Stimulated activated CD4-positive, alpha-beta T cell treated with anti-CD3 and anti-CD28 coated beads, Interleukin-2, amount 100 ng/mL, for 24 hours (primary cell): ENCODE measurements around the gene DHRS11.
A peak's percentile ranks its signal among the peaks of the same experiment; 100 is the strongest.
"Not testable (repeated sequence)": the region's sequence is repeated elsewhere in the genome, so short reads cannot be mapped to it uniquely, and the experiment has no call there.

Experiments used
- DNase-seq, 2 donors: peaks; one replicate each; pipeline ENCODE4 v3.0.0-alpha.2; 2020

Gene DHRS11

GRCh38 chr17:36594626-36595401, 3.1 kb downstream of the DHRS11 start:
- DNase-seq = no peak

GRCh38 chr17:36597226-36597625, 5.5 kb downstream of the DHRS11 start:
- no peak for DNase-seq

GRCh38 chr17:36597866-36598777, 6.4 kb downstream of the DHRS11 start:
- DNase-seq = no peak

- no peak for DNase-seq
Measured at GRCh38 chr17:36598951-36599401, 7.3 kb downstream of the DHRS11 start.

GRCh38 chr17:36599546-36600250, 8.0 kb downstream of the DHRS11 start:
- DNase-seq = no peak

GRCh38 chr17:36600465-36600864, 8.8 kb downstream of the DHRS11 start:
- DNase-seq = no peak

- no peak for DNase-seq
Measured at GRCh38 chr17:36600936-36601302, 9.2 kb downstream of the DHRS11 start.

GRCh38 chr17:36601303-36602029, 9.8 kb downstream of the DHRS11 start, which contains the start of gene MRM1:
TSS of gene MRM1 (plus strand) at chr17:36601583. CDS start at chr17:36601811, 228 bp downstream.
- DNase-seq = peak; percentile 92 to 93

- peak; percentile 27 to 32 for DNase-seq
Measured at GRCh38 chr17:36602030-36602748, 10.5 kb downstream of the DHRS11 start.

- peak; percentile 70 to 71 for DNase-seq
Measured at GRCh38 chr17:36602924-36603384, 11.3 kb downstream of the DHRS11 start.

GRCh38 chr17:36605028-36605427, 13.3 kb downstream of the DHRS11 start:
- DNase-seq = not testable (repeated sequence)

GRCh38 chr17:36608280-36608679, 16.6 kb downstream of the DHRS11 start:
- DNase-seq = no peak

- no peak for DNase-seq
Measured at GRCh38 chr17:36608794-36609497, 17.3 kb downstream of the DHRS11 start.

GRCh38 chr17:36609498-36609862, 17.8 kb downstream of the DHRS11 start:
- no peak for DNase-seq

GRCh38 chr17:36610474-36610873, 18.8 kb downstream of the DHRS11 start:
- DNase-seq = no peak

GRCh38 chr17:36611345-36612072, 19.8 kb downstream of the DHRS11 start:
- DNase-seq = no peak

GRCh38 chr17:36612323-36612722, 20.6 kb downstream of the DHRS11 start:
- DNase-seq = no peak

GRCh38 chr17:36613155-36613554, 21.5 kb downstream of the DHRS11 start:
- DNase-seq = no peak

GRCh38 chr17:36614081-36614480, 22.4 kb downstream of the DHRS11 start:
- no peak for DNase-seq

- no peak for DNase-seq
Measured at GRCh38 chr17:36614933-36615332, 23.3 kb downstream of the DHRS11 start.
